Testis (tissue), 2 donors: ENCODE data around the gene FCHSD1.

ENCODE experiments used
- CTCF ChIP-seq, 3 experiments: fragments of 450-650 bp in 2 of 3; fragments of 200-600 bp in 1 of 3; sonication (generic) in 1 of 3; IDR thresholded peaks; one replicate each; pipeline ENCODE4 v1.5.1; 2016 to 2019; ENCODE audit warnings: antibody characterized with exemption in 3 of 3, mild to moderate bottlenecking in 2 of 3, moderate library complexity in 1 of 3
- POLR2A ChIP-seq: fragments of 450-650 bp; IDR thresholded peaks from one replicate; pipeline ENCODE4 v1.6.1; 2017; ENCODE audit warnings: antibody characterized with exemption, mild to moderate bottlenecking, moderate library complexity

- no peak for TF ChIP-seq CTCF (IDR thresholded peaks at IDR 0.05)
- TF ChIP-seq POLR2A: no peak
Observed at GRCh38 chr5:141630570-141631140, 20.6 kb downstream of the FCHSD1 start.
